Coronary artery (tissue), 2 donors: ENCODE results near the gene UBE2L3.

Experiments used
- DNase-seq: peaks from one replicate; pipeline ENCODE4 v3.0.0-alpha.2; 2017; ENCODE audit warnings: low spot score
- H3K27ac ChIP-seq, 2 donors: fragments of 200-600 bp; sonication (generic); one replicate each; pipeline ENCODE4 v1.5.1; 2016 to 2019
- H3K4me3 ChIP-seq: fragments of 200-600 bp; sonication (generic); 2 replicates; pipeline ENCODE4 v1.5.1; 2016; ENCODE audit warnings: mild to moderate bottlenecking, moderate library complexity
- TF ChIP-seq, protein P1 (sequence below): fragments of 200-600 bp; sonication (generic); IDR thresholded peaks from one replicate; pipeline ENCODE4 v1.5.1; 2019; ENCODE audit warnings: antibody characterized with exemption

The UBE2L3 gene

GRCh38 chr22:21587803-21588611 lies 20.5 kb downstream of the UBE2L3 start:
- Histone ChIP-seq H3K4me3 (no peak overlapping the region), H3K27ac (no peak overlapping the region)
- no peak for DNase-seq
- TF ChIP-seq, protein P1, sequence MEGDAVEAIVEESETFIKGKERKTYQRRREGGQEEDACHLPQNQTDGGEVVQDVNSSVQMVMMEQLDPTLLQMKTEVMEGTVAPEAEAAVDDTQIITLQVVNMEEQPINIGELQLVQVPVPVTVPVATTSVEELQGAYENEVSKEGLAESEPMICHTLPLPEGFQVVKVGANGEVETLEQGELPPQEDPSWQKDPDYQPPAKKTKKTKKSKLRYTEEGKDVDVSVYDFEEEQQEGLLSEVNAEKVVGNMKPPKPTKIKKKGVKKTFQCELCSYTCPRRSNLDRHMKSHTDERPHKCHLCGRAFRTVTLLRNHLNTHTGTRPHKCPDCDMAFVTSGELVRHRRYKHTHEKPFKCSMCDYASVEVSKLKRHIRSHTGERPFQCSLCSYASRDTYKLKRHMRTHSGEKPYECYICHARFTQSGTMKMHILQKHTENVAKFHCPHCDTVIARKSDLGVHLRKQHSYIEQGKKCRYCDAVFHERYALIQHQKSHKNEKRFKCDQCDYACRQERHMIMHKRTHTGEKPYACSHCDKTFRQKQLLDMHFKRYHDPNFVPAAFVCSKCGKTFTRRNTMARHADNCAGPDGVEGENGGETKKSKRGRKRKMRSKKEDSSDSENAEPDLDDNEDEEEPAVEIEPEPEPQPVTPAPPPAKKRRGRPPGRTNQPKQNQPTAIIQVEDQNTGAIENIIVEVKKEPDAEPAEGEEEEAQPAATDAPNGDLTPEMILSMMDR, result no peak

- no peak overlapping the region for H3K27ac ChIP-seq
- no peak for DNase-seq
- TF ChIP-seq, protein P1, result no peak
- H3K4me3 ChIP-seq, result no peak overlapping the region
Observed at GRCh38 chr22:21589396-21589795, 21.9 kb downstream of the UBE2L3 start.

GRCh38 chr22:21590809-21591641 lies 23.5 kb downstream of the UBE2L3 start:
- DNase-seq, result no peak
- TF ChIP-seq, protein P1, result no peak
- peak overlapping the region in 1 of 2 donors; percentile 25 for H3K27ac ChIP-seq

GRCh38 chr22:21591695-21592094 lies 24.2 kb downstream of the UBE2L3 start:
- H3K4me3 ChIP-seq, result no peak overlapping the region
- TF ChIP-seq, protein P1, result no peak
- peak overlapping the region in 1 of 2 donors; percentile 25 for H3K27ac ChIP-seq
- DNase-seq, result no peak

More at GRCh38 chr22:21590809-21591641, 23.5 kb downstream of the UBE2L3 start:
- no peak overlapping the region for H3K4me3 ChIP-seq

- DNase-seq, result no peak
- TF ChIP-seq, protein P1, result no peak
- Histone ChIP-seq H3K4me3 (no peak overlapping the region), H3K27ac (no peak overlapping the region)
Observed at GRCh38 chr22:21592422-21592821, 24.9 kb downstream of the UBE2L3 start.

GRCh38 chr22:21593406-21594232 lies 26.1 kb downstream of the UBE2L3 start:
- DNase-seq, result no peak
- Histone ChIP-seq H3K27ac (no peak overlapping the region), H3K4me3 (no peak overlapping the region)
- TF ChIP-seq, protein P1, result no peak
